ENCODE measurements around the gene BRD2.
"Not testable (repeated sequence)": the region's sequence is repeated elsewhere in the genome, so short reads cannot be mapped to it uniquely, and the experiment has no call there.

Gene BRD2

DNA sequence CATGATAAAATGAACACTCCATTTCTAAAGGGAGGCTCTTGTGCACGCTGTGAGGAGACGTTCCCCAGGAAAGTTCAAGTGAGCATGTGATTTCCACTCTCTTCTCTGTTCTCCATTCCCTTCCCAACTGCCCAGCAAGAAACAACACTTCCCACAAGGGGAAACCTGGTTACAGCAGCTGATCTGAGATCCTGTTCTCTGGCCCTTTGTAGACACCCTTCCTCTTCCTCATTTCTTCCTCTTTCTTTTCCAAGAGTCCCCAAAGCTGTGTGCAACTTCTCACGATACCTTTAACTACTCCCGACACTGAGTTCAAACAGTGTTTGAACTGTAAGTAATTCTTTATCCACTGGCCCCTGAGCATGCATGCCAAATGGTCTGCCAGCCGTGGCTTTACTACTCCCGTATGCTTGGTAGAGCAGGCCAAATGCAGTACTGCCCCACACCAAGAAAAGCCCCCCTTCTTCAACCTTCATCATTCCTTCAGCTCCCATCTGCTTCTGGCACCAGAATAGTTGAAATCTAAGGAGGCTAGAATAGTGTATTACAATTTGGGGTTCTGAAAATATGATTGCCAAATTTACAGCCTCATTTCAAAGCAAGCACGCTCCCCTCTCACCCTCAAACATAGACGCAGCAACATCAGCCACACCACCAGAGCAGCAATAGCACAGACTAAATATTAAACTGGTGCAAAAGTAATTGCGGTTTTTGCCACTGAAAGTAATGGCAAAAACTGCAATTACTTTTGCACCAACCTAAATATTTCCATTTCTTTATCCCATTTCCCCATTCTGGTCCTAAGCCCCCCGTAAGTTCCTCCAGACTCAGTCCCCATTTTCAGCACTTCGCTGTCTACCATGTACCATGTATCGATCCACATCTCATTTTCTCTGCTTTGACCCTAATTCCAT is 31.9 kb upstream of the BRD2 start:
- Histone ChIP-seq H3K27ac (no peak overlapping the region), H3K9ac (ENCODE audit: insufficient read length) (no peak overlapping the region), H3K36me3 (ENCODE audit: insufficient read depth, low read length) (no peaks in the 10 kb centered on the region), H3K4me3 (no peak overlapping the region), H3K9me3 (ENCODE audit: low read depth, low read length) (no peaks in the 10 kb centered on the region)
- TF ChIP-seq POLR2AphosphoS5 (IDR thresholded peaks at IDR 0.05; ENCODE audit: borderline replicate concordance, low read depth, low read length) (no peak), FOXP2 (optimal IDR thresholded peaks at IDR 0.05; ENCODE audit: control extremely low read depth, extremely low read length, insufficient read depth) (no peak), EZH2 (IDR thresholded peaks at IDR 0.05) (no peak)
- DNase-seq (ENCODE audit: low read depth, low spot score) = no peak

DNA sequence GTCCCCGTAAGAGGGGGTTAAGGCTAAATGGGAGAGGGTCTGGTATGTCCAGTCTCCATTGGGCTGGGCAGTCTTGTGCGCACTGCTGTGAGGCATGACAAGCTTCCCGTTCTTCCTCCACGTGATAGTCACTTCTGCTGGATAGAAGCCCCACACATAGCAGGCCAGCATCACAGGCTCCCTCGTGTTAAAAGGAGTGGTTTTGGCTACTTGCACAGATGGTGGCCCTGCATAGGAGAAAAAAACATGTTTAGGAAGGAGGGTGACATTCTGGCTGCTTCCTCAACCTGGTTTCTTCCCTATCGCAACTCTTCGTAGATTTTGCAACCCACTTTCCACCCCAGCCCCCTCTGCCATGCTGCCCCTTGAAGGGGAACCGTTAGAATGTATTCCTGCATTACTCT is 31.2 kb upstream of the BRD2 start:
- DNase-seq (ENCODE audit: low read depth, low spot score) = no peak

GRCh38 chr6:32938494-32938893 is 29.9 kb upstream of the BRD2 start:
- Histone ChIP-seq H3K9me3 (ENCODE audit: low read depth, low read length) (no peaks in the 10 kb centered on the region), H3K36me3 (ENCODE audit: insufficient read depth, low read length) (no peaks in the 10 kb centered on the region), H3K27ac (no peak overlapping the region), H3K4me3 (no peak overlapping the region), H3K9ac (ENCODE audit: insufficient read length) (no peak overlapping the region)
- no peak for TF ChIP-seq EZH2 (IDR thresholded peaks at IDR 0.05)
- TF ChIP-seq FOXP2 (optimal IDR thresholded peaks at IDR 0.05; ENCODE audit: control extremely low read depth, extremely low read length, insufficient read depth) = no peak
- no peak for TF ChIP-seq POLR2AphosphoS5 (IDR thresholded peaks at IDR 0.05; ENCODE audit: borderline replicate concordance, low read depth, low read length)
- DNase-seq (ENCODE audit: low read depth, low spot score) = no peak

More for the DNA sequence above, 31.2 kb upstream of the BRD2 start:
- Histone ChIP-seq H3K9me3 (ENCODE audit: low read depth, low read length) (no peaks in the 10 kb centered on the region), H3K36me3 (ENCODE audit: insufficient read depth, low read length) (no peaks in the 10 kb centered on the region), H3K9ac (ENCODE audit: insufficient read length) (no peak overlapping the region), H3K27ac (no peak overlapping the region), H3K4me3 (no peak overlapping the region)
- TF ChIP-seq FOXP2 (optimal IDR thresholded peaks at IDR 0.05; ENCODE audit: control extremely low read depth, extremely low read length, insufficient read depth) (no peak), EZH2 (IDR thresholded peaks at IDR 0.05) (no peak), POLR2AphosphoS5 (IDR thresholded peaks at IDR 0.05; ENCODE audit: borderline replicate concordance, low read depth, low read length) (no peak)

DNA sequence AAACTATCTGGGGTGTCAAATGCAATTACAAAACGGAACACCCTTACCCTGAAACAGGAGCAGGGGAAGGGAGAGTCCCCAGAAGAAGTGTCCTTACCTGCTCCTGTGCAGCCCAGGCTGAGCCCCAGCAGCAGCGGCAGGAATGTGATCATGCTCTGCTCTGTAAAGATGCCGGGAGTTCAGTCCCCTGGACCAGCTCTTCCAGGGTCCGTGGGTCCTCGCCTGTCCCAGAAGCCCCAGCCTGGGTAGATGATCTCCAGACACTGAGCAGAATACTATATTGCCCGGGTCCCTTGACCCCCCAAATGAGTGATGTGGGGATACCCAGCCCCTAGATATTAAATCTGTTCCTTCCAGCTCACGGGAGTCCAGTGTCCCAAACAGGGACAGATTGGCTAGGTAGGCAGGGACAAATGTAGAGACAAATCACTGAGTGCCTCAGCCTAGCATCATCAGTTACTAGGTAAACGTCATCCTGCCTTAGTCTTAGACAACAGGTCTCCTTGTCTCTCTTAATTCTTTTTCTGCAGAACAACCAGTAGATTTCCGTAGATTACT is 27.7 kb upstream of the BRD2 start, which contains the start of gene HLA-DMB:
TSS of gene HLA-DMB (minus strand) at position 373 of the 558 bp plus-strand sequence. CDS start at position 152, 221 bp downstream.
- DNase-seq (ENCODE audit: low read depth, low spot score) = no peak
- Histone ChIP-seq H3K9ac (ENCODE audit: insufficient read length) (no peak within 1 kb of the TSS), H3K27ac (no peak within 1 kb of the TSS), H3K9me3 (ENCODE audit: low read depth, low read length) (no peaks in the 10 kb centered on the region), H3K4me3 (no peak within 1 kb of the TSS), H3K36me3 (ENCODE audit: insufficient read depth, low read length) (no peaks in the 10 kb centered on the region)
- no peak for TF ChIP-seq FOXP2 (optimal IDR thresholded peaks at IDR 0.05; ENCODE audit: control extremely low read depth, extremely low read length, insufficient read depth)
- no peak for TF ChIP-seq POLR2AphosphoS5 (IDR thresholded peaks at IDR 0.05; ENCODE audit: borderline replicate concordance, low read depth, low read length)
- no peak for TF ChIP-seq EZH2 (IDR thresholded peaks at IDR 0.05)

DNA sequence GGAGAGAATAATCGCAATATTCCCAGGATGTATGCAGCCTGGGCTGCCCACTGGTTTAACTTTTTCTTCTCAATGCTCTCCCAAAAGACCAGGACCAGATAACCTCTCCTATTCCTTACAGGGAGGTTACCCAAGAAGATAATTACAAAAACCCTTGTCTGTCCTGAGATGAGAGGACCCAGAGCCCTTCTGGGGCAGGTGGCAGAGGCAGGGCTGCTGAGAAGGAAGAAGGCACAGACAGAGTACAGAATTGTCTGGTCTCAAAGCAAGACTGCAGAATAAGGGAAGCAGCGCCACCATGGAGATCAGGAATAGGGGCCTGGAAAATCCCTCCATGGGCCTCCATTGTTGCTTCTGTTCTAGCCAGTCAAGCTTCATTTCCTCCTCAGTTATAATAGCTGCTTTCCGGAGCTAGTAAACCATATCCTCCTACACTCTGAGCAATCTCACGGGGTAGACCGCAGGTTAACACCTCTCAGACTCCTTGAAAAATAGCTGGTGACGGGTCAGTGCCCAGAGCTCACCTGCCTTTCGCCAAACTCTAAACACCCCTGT is 27.1 kb upstream of the BRD2 start:
- no peak for DNase-seq (ENCODE audit: low read depth, low spot score)
- Histone ChIP-seq H3K9ac (ENCODE audit: insufficient read length) (no peak overlapping the region), H3K9me3 (ENCODE audit: low read depth, low read length) (no peaks in the 10 kb centered on the region), H3K36me3 (ENCODE audit: insufficient read depth, low read length) (no peaks in the 10 kb centered on the region), H3K4me3 (no peak overlapping the region), H3K27ac (no peak overlapping the region)
- TF ChIP-seq FOXP2 (optimal IDR thresholded peaks at IDR 0.05; ENCODE audit: control extremely low read depth, extremely low read length, insufficient read depth) (no peak), POLR2AphosphoS5 (IDR thresholded peaks at IDR 0.05; ENCODE audit: borderline replicate concordance, low read depth, low read length) (no peak), EZH2 (IDR thresholded peaks at IDR 0.05) (no peak)

- H3K9me3 ChIP-seq (ENCODE audit: low read depth, low read length); DNase-seq (ENCODE audit: low read depth, low spot score); H3K36me3 ChIP-seq (ENCODE audit: insufficient read depth, low read length); H3K27ac ChIP-seq; H3K9ac ChIP-seq (ENCODE audit: insufficient read length); H3K4me3 ChIP-seq: not testable (repeated sequence)
Observed at GRCh38 chr6:32942555-32943123, 25.8 kb upstream of the BRD2 start.

- no peak overlapping the region for H3K4me3 ChIP-seq
Observed at GRCh38 chr6:32943864-32944649, 24.3 kb upstream of the BRD2 start.

More at GRCh38 chr6:32943864-32944649, 24.3 kb upstream of the BRD2 start:
- Histone ChIP-seq H3K27ac (no peak overlapping the region), H3K36me3 (ENCODE audit: insufficient read depth, low read length) (no peaks in the 10 kb centered on the region), H3K9me3 (ENCODE audit: low read depth, low read length) (no peaks in the 10 kb centered on the region), H3K9ac (ENCODE audit: insufficient read length) (no peak overlapping the region)
- DNase-seq (ENCODE audit: low read depth, low spot score) = no peak
- TF ChIP-seq POLR2AphosphoS5 (IDR thresholded peaks at IDR 0.05; ENCODE audit: borderline replicate concordance, low read depth, low read length) = no peak
- TF ChIP-seq EZH2 (IDR thresholded peaks at IDR 0.05) = no peak
- no peak for TF ChIP-seq FOXP2 (optimal IDR thresholded peaks at IDR 0.05; ENCODE audit: control extremely low read depth, extremely low read length, insufficient read depth)

Data from SK-N-MC (cell line).